GM10847 (cell line): ENCODE results near the gene LSG1.

Experiments used
- POLR2A ChIP-seq: IDR thresholded peaks from 2 replicates; pipeline ENCODE4 v1.6.1; 2011; ENCODE audit not compliant: insufficient read length; ENCODE audit errors: extremely low read depth

The LSG1 gene

DNA sequence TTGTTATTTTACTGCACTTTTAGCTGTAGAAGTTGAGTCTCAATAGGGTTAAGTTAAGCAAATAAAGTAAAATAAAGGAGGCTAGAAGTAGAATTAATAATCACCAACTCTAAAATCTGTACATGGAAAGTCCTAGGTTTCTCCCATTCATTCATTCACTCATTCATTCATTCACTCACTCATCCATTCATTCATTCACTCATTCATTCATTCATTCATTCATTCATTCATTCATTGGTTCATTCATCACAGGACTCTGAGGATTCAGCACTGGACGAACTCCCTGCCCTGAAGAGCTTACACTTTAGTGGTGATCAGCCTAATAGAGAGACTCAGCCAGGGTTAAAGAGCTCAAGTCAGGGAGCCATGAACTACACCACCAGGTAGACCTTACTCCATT, 4.5 kb upstream of the LSG1 start:
- no peak for TF ChIP-seq POLR2A

- TF ChIP-seq POLR2A = no peak
Observed at GRCh38 chr3:194675680-194676079, 3.7 kb upstream of the LSG1 start.

GRCh38 chr3:194675081-194675640, 3.2 kb upstream of the LSG1 start:
- no peak for TF ChIP-seq POLR2A

- TF ChIP-seq POLR2A = no peak
Observed at GRCh38 chr3:194673761-194674160, 1.8 kb upstream of the LSG1 start.

GRCh38 chr3:194672876-194673275, 885 bp upstream of the LSG1 start:
- TF ChIP-seq POLR2A = no peak

GRCh38 chr3:194671511-194671899, 486 bp downstream of the LSG1 start:
- no peak for TF ChIP-seq POLR2A

DNA sequence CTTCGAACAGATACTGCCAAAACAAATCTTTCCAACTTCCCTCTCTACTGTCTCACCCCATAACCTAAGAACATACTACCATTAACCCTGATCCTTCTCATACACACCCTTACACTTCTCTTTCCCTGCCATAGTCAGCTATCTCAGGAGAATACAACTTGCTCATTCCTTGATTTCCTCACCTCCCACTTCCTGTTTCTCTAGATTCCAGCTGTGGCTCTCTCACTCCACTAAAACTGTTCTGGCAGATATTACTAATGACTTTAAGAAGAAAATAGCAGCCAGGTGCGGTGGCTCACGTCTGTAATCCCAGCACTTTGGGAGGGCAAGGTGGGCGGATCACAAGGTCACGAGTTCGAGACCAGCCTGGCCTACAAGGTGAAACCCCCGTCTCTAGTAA, 4.6 kb downstream of the LSG1 start:
- TF ChIP-seq POLR2A = no peak

DNA sequence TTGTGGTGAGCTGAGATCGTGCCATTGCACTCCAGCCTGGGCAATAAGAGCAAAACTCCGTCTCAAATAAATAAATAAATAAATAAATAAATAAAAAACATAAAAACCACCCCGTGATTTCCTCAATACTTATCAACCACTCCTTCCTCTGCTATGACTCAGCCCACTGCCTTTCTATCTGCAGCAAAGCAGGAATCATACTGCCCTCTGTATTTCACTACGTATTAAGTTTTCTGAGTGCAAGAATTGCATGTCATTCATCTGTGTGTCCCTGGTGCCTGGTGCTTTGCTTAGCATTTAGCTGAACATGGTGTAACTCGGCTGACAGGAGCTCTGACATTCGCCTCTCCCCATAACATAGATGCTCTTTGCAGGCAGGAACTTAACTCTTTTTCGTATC, 7.1 kb downstream of the LSG1 start:
- TF ChIP-seq POLR2A = no peak

GRCh38 chr3:194661946-194662345, 10.0 kb downstream of the LSG1 start:
- TF ChIP-seq POLR2A = no peak

- TF ChIP-seq POLR2A = no peak
Observed at GRCh38 chr3:194661374-194661773, 10.6 kb downstream of the LSG1 start.

DNA sequence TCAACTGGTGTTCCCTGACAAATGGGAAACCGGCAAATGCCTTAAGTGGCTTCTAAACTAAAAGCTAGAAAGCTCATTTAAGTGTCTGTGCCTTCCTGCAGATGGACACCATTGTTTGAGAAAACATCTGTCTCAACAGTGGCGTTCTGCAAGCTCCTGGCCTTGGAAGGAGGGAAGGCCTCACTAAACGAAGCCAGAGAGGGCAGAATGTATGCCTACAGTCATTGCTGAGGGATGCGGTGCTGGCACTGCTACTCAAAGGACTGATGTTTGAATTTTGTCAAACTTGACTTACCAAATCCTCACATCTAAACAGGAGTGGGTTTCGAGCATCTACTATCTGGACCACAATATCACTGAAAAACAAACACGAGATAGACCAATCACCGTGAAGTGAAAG, 12.2 kb downstream of the LSG1 start:
- no peak for TF ChIP-seq POLR2A

DNA sequence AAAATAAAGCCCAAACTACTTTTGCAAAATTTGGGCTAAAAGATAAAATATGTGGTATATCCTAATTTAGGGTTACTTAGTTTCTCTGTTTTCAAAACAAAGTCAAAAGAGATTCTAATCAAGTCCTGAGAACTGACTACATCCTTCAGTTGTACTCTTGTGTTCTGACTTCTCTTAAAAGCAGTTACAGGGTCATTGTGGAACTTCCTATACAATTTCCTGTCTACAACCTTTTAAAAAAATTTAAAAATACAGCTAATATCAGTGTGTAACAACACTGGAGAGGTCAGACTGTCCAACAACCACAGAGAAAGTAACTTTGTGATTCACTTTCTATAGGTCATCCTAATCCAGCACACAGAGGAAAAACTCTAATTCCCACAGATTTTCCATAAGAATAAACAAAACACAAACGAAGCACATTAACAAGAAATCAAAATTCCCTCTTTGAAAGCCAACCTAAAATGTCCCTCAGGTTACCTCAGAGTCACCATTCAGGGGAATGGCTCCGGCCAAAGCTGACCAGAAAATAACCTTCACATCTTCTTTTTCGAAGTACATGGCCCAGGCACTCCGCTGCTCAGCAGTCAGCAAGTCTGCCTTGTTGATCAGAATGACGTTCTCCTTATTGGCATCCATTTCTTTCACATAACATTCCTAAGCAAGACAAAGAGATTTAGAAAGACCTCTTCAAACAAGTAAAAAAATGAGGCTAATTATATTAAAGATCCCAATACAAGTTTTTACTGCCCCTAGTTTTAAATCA, 13.3 kb downstream of the LSG1 start:
- no peak for TF ChIP-seq POLR2A

DNA sequence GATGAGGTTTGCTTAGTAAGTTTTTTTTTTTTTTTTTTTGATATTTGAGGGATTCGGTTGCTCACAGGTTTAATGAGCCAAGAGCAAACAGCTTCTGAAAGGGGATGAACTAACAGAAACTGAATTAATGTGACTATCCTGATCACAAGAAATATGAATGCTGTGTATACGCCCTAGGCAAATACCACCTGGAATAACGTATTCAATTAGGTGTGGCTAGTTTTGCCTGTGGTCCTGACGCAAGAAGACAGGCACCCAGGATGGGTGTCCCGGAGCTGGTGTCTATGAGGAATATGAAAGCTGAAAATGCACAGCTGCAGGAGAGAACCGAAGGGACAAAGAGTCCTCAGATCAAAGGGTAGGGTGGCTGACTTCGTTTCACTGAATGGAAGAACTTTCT, 14.6 kb downstream of the LSG1 start:
- TF ChIP-seq POLR2A = no peak

DNA sequence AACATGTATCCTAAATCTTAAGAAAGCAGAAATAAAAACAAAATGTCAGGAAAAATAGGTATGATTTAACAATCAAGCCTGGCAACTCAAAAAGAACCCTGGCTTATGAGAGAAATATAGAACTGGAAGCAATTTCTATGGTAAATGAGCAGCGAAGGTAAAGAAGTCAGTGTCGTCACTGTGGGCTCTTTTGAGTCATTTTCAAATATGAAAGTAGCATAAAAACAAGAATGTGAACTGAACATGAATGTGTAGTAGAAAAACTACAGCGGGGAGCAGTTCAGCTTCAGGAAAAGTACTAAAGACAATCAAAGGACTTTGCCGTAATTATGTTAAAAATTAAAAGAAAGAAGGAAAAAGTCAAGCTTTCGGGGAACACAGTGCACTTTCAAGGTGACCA, 17.5 kb downstream of the LSG1 start:
- TF ChIP-seq POLR2A = no peak

GRCh38 chr3:194647747-194648146, 24.2 kb downstream of the LSG1 start:
- TF ChIP-seq POLR2A = no peak

GRCh38 chr3:194642769-194643168, 29.2 kb downstream of the LSG1 start:
- no peak for TF ChIP-seq POLR2A

- TF ChIP-seq POLR2A = no peak
Observed at GRCh38 chr3:194640829-194641228, 31.2 kb downstream of the LSG1 start.
